ENCODE measurements around the gene NELL1. TPM values are rescaled to one million over a fixed set of nuclear protein-coding genes. Genes with fewer than 3 reads are reported as not detected.

Gene NELL1
- polyA plus RNA-seq, 2 of the 4 experiments (the other 2 are of a cell fraction): not detected

DNA sequence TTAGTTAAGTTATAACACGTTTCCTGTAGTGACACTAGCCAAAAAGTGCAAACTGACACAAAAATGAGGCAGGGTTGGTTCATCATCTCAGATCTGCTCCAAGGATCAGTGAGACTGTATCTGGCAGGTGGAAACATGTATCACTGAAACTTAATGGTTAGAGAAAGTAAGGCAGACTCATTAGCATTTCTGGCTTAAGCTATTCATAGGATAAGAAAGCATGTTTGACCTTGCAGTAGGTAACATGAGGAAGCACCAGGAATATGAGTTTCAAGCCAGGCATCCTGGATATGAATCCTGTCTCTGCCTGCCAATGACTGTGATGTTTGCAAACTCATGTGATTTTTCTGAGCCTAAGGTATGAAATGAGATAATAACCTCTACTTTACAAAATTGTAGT, 732.1 kb downstream of the NELL1 start:
- ChIA-PET POLR2A (no interaction called here), CTCF (no interaction called here)
- no peak for FAIRE-seq
- H3K27ac ChIP-seq: no peak overlapping the region
- H3K4me3 ChIP-seq: no peak overlapping the region
- ATAC-seq: no peak
- no peak overlapping the region for H3K4me2 ChIP-seq
- TF ChIP-seq NR3C1 (IDR thresholded peaks at IDR 0.05) (no peak), GATA3 (IDR thresholded peaks at IDR 0.05; ENCODE audit: borderline replicate concordance) (no peak), RCOR1 (IDR thresholded peaks at IDR 0.05; ENCODE audit: low read depth, low read length) (no peak), CEBPB (IDR thresholded peaks at IDR 0.05) (no peak)
- TF ChIP-seq, protein P1, sequence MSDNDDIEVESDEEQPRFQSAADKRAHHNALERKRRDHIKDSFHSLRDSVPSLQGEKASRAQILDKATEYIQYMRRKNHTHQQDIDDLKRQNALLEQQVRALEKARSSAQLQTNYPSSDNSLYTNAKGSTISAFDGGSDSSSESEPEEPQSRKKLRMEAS (IDR thresholded peaks at IDR 0.05): no peak
- no peak for DNase-seq (ENCODE audit: low read depth in 1 of 2, low spot score in 1 of 2)
- no peaks in the 10 kb centered on the region for H3K9me3 ChIP-seq
- no peaks in the 10 kb centered on the region for H3K4me1 ChIP-seq
- 7% methylated on average over 1 of the region's 1 CpG for WGBS (ENCODE audit: missing lambda C conversion rate)

DNA sequence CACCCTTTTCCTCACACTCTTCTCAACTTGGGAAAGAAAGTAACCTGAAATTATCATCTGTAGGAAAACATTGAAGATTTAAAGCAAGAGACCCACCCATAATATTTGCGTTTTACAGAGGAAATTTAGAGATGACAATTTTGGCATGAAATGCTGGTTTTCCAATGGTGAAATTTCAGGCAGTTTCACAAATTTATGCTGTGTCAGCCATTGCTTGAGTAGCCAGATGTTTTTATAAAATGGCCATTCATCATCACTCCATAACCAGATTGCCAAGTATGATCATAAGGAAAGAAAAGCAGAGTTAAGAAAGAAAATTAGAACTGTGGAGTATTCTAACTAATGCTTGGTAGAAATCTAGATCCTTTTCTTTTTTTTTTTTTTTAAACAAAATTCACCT, 732.9 kb downstream of the NELL1 start:
- H3K9me3 ChIP-seq: no peaks in the 10 kb centered on the region
- no peak overlapping the region for H3K4me3 ChIP-seq
- WGBS (ENCODE audit: missing lambda C conversion rate): 6% methylated on average over 1 of the region's 1 CpG
- FAIRE-seq (no peak), DNase-seq (ENCODE audit: low read depth in 1 of 2, low spot score in 1 of 2) (no peak), ATAC-seq (no peak)
- POLR2A ChIA-PET: no interaction called here
- H3K4me2 ChIP-seq: no peak overlapping the region
- no peak for TF ChIP-seq EP300 (IDR thresholded peaks at IDR 0.05)
- TF ChIP-seq KDM1A (IDR thresholded peaks at IDR 0.05; ENCODE audit: low read depth): no peak
- no peak for TF ChIP-seq PHF8 (IDR thresholded peaks at IDR 0.05; ENCODE audit: borderline replicate concordance, low read depth)
- TF ChIP-seq MAFK (IDR thresholded peaks at IDR 0.05; ENCODE audit: partially characterized antibody): peak; percentile 57
- H3K4me1 ChIP-seq: no peaks in the 10 kb centered on the region
- H3K27ac ChIP-seq: no peak overlapping the region
- CTCF ChIA-PET: no interaction called here

DNA sequence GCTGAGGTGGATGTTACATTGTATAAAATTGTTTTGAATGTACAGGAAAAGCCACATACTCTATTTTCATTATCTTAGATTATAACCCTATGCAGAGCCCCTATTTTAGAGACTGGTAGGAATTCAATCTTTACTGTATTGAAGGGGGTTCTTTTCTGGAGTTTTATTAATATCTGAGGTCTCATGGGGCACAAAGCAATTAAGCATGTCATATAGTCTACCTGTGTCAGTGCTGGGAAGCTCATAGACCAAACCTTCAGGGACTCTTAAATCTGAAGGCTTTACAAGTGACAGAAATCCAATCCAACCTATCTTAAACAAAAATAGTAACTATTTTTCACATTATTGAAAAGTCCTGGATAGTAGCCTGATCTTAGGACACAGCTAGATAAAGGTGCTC, 733.7 kb downstream of the NELL1 start:
- H3K4me2 ChIP-seq: no peak overlapping the region
- FAIRE-seq (no peak), DNase-seq (ENCODE audit: low read depth in 1 of 2, low spot score in 1 of 2) (no peak), ATAC-seq (no peak)
- no peak overlapping the region for H3K4me3 ChIP-seq
- no peak for TF ChIP-seq EHF (CRISPR knock-in tag; IDR thresholded peaks at IDR 0.05)
- H3K9me3 ChIP-seq: no peaks in the 10 kb centered on the region
- POLR2A ChIA-PET: no interaction called here
- CTCF ChIA-PET: no interaction called here
- no peak overlapping the region for H3K27ac ChIP-seq
- no peaks in the 10 kb centered on the region for H3K4me1 ChIP-seq

- no peak overlapping the region for H3K4me2 ChIP-seq
- no peaks in the 10 kb centered on the region for H3K4me1 ChIP-seq
- ATAC-seq: no peak
- no peak overlapping the region for H3K4me3 ChIP-seq
- TF ChIP-seq CBX8 (IDR thresholded peaks at IDR 0.05) (no peak), RNF2 (IDR thresholded peaks at IDR 0.05; ENCODE audit: borderline replicate concordance, low read depth) (no peak), HEYL (CRISPR knock-in tag; IDR thresholded peaks at IDR 0.05) (no peak), CHD4 (IDR thresholded peaks at IDR 0.05; ENCODE audit: borderline replicate concordance) (no peak), EHF (CRISPR knock-in tag; IDR thresholded peaks at IDR 0.05) (no peak), RFX5 (IDR thresholded peaks at IDR 0.05) (no peak), EP300 (IDR thresholded peaks at IDR 0.05) (no peak), RCOR1 (IDR thresholded peaks at IDR 0.05; ENCODE audit: low read depth, low read length) (no peak), NPAS2 (CRISPR knock-in tag; IDR thresholded peaks at IDR 0.05; ENCODE audit: borderline replicate concordance) (no peak), MAFK (IDR thresholded peaks at IDR 0.05; ENCODE audit: partially characterized antibody) (no peak), HOXA7 (CRISPR knock-in tag; IDR thresholded peaks at IDR 0.05) (no peak), EHMT2 (IDR thresholded peaks at IDR 0.05; ENCODE audit: low read depth) (no peak), FOSB (CRISPR knock-in tag; IDR thresholded peaks at IDR 0.05) (no peak), ZC3H11A (IDR thresholded peaks at IDR 0.05) (no peak)
- no peak for FAIRE-seq
- H3K27ac ChIP-seq: no peak overlapping the region
- DNase-seq (ENCODE audit: low read depth in 1 of 2, low spot score in 1 of 2): no peak
- H3K9me3 ChIP-seq: no peaks in the 10 kb centered on the region
- ChIA-PET CTCF (no interaction called here), POLR2A (no interaction called here)
- WGBS (ENCODE audit: missing lambda C conversion rate): 3% methylated on average over 1 of the region's 1 CpG
Measured at GRCh38 chr11:21405422-21405821, 736.0 kb downstream of the NELL1 start.

GRCh38 chr11:21410513-21410912, 741.1 kb downstream of the NELL1 start:
- Histone ChIP-seq H3K4me2 (no peak overlapping the region), H3K9me3 (no peaks in the 10 kb centered on the region), H3K4me3 (no peak overlapping the region), H3K27ac (no peak overlapping the region), H3K4me1 (no peaks in the 10 kb centered on the region)
- CTCF ChIA-PET: no interaction called here
- no peak for TF ChIP-seq CHD2 (IDR thresholded peaks at IDR 0.05; ENCODE audit: low read length, partially characterized antibody)
- TF ChIP-seq PHF8 (IDR thresholded peaks at IDR 0.05; ENCODE audit: borderline replicate concordance, low read depth): no peak
- no peak for TF ChIP-seq TP53 (CRISPR knock-in tag; IDR thresholded peaks at IDR 0.05)
- TF ChIP-seq ZFP36 (IDR thresholded peaks at IDR 0.05; ENCODE audit: borderline replicate concordance, partially characterized antibody): no peak
- TF ChIP-seq HEYL (CRISPR knock-in tag; IDR thresholded peaks at IDR 0.05): no peak
- TF ChIP-seq EHMT2 (IDR thresholded peaks at IDR 0.05; ENCODE audit: low read depth): no peak
- no peak for TF ChIP-seq MAZ (IDR thresholded peaks at IDR 0.05; ENCODE audit: borderline replicate concordance, low read depth, low read length)
- no peak for TF ChIP-seq RNF2 (IDR thresholded peaks at IDR 0.05; ENCODE audit: borderline replicate concordance, low read depth)
- WGBS (ENCODE audit: missing lambda C conversion rate): 51% methylated on average over 5 of the region's 5 CpGs
- ATAC-seq (no peak), FAIRE-seq (no peak), DNase-seq (ENCODE audit: low read depth in 1 of 2, low spot score in 1 of 2) (no peak)
- POLR2A ChIA-PET: no interaction called here

All from A549 (cell line).